PC-3 (cell line): ENCODE results near the gene SLC27A5. TPM values are rescaled to one million over a fixed set of nuclear protein-coding genes. Genes with fewer than 3 reads are reported as not detected.
A peak's percentile ranks its signal among the peaks of the same experiment; 100 is the strongest.

Experiments used
- ATAC-seq: fragments of 200-7000 bp; cut with Tn5 transposase; 2 replicates; pipeline ENCODE4 v1.9.1; 2020; ENCODE audit warnings: mild to moderate bottlenecking, moderate library complexity
- BruUV-seq: library from RNA; stranded (reverse); fragments of 400-500 nt; replicated peaks from 2 replicates; lab custom pipeline; 2021; lab: Mats Ljungman, UMichigan
- CTCF ChIA-PET: fragments of 300-600 bp; sonication (Branson Sonifier 250); formaldehyde crosslinking; loops from one replicate; lab custom pipeline; 2022; ENCODE audit warnings: antibody characterized with exemption; lab: Charles Lee
- POLR2A ChIA-PET: fragments of 300-600 bp; sonication (Branson Sonifier 250); formaldehyde crosslinking; loops from one replicate; lab custom pipeline; 2022; ENCODE audit warnings: antibody characterized with exemption; ENCODE audit not compliant: unreplicated experiment; lab: Charles Lee
- DNase-seq: peaks from one replicate; pipeline ENCODE4 v3.0.0-alpha.2; 2015
- H2AFZ ChIP-seq: fragments of 300-600 bp; sonication (generic); 2 replicates; pipeline ENCODE4 v1.6.0; 2016; ENCODE audit warnings: antibody characterized with exemption, low read length
- H3F3A ChIP-seq: fragments of 300-600 bp; sonication (generic); one replicate; pipeline ENCODE4 v1.6.0; 2017; ENCODE audit warnings: antibody characterized with exemption, low read length, control low read depth, mild to moderate bottlenecking; ENCODE audit not compliant: unreplicated experiment
- H3K27ac ChIP-seq: fragments of 300-600 bp; sonication (generic); 2 replicates; pipeline ENCODE4 v1.5.1; 2016; ENCODE audit warnings: mild to moderate bottlenecking, low read length
- H3K27me3 ChIP-seq: fragments of 300-600 bp; sonication (generic); 2 replicates; pipeline ENCODE4 v1.6.1; 2016; ENCODE audit warnings: low read length, mixed read lengths
- H3K36me3 ChIP-seq: fragments of 300-600 bp; sonication (generic); 2 replicates; pipeline ENCODE4 v1.6.1; 2016; ENCODE audit warnings: low read depth, mixed run types, low read length, mixed read lengths
- H3K4me1 ChIP-seq: fragments of 300-600 bp; sonication (generic); 2 replicates; pipeline ENCODE4 v1.5.1; 2016; ENCODE audit warnings: low read length; ENCODE audit not compliant: insufficient read depth
- H3K4me2 ChIP-seq: fragments of 300-600 bp; sonication (generic); 2 replicates; pipeline ENCODE4 v1.6.0; 2016; ENCODE audit warnings: low read length
- H3K4me3 ChIP-seq: fragments of 300-600 bp; sonication (generic); 2 replicates; pipeline ENCODE4 v1.5.1; 2016; ENCODE audit warnings: mild to moderate bottlenecking, low read length, mixed read lengths
- H3K79me2 ChIP-seq: fragments of 300-600 bp; sonication (generic); 2 replicates; pipeline ENCODE4 v1.6.1; 2017; ENCODE audit warnings: low read length, mixed read lengths
- H3K9ac ChIP-seq: fragments of 300-600 bp; sonication (generic); 2 replicates; pipeline ENCODE4 v1.6.0; 2016; ENCODE audit warnings: mild to moderate bottlenecking, low read length
- H3K9me2 ChIP-seq: fragments of 300-600 bp; sonication (generic); replicated peaks from 2 replicates; pipeline ENCODE4 v1.6.1; 2016; ENCODE audit warnings: mixed run types, low read length, mixed read lengths
- H3K9me3 ChIP-seq: fragments of 300-600 bp; sonication (generic); 2 replicates; pipeline ENCODE4 v1.6.1; 2016; ENCODE audit warnings: low read length, mixed read lengths
- H4K20me1 ChIP-seq: fragments of 300-600 bp; sonication (generic); 2 replicates; pipeline ENCODE4 v1.6.1; 2016; ENCODE audit warnings: low read length, mixed read lengths
- EZH2 ChIP-seq: fragments of 300-600 bp; sonication (generic); IDR thresholded peaks from one replicate; pipeline ENCODE4 v1.6.1; 2017; ENCODE audit warnings: antibody characterized with exemption, mild to moderate bottlenecking, low read length; ENCODE audit not compliant: unreplicated experiment
- EZH2phosphoT487 ChIP-seq: fragments of 300-600 bp; sonication (generic); IDR thresholded peaks from 2 replicates; pipeline ENCODE4 v1.6.1; 2018; ENCODE audit warnings: mild to moderate bottlenecking, antibody characterized with exemption, low read length, borderline replicate concordance
- intact Hi-C: fragments of 100-400 bp; cut with micrococcal nuclease; formaldehyde crosslinking; loops from 2 replicates; pipeline ENCODE4 v1.9.0; 2023
- total RNA-seq: library from RNA; depleted of rRNA; stranded (reverse); fragments of >200 nt; gene quantifications from 2 replicates; pipeline ENCODE4 v1.2.3, GENCODE V29; 2014
- TF ChIP-seq, protein P1 (sequence below): fragments of 300-600 bp; sonication (generic); conservative IDR thresholded peaks from 2 replicates; pipeline ENCODE4 v1.5.1; 2017; ENCODE audit warnings: antibody characterized with exemption, low read depth, mild to moderate bottlenecking, low read length

SLC27A5 gene
- total RNA-seq, 1 experiment from 2014 or later = 56.2 TPM

DNA sequence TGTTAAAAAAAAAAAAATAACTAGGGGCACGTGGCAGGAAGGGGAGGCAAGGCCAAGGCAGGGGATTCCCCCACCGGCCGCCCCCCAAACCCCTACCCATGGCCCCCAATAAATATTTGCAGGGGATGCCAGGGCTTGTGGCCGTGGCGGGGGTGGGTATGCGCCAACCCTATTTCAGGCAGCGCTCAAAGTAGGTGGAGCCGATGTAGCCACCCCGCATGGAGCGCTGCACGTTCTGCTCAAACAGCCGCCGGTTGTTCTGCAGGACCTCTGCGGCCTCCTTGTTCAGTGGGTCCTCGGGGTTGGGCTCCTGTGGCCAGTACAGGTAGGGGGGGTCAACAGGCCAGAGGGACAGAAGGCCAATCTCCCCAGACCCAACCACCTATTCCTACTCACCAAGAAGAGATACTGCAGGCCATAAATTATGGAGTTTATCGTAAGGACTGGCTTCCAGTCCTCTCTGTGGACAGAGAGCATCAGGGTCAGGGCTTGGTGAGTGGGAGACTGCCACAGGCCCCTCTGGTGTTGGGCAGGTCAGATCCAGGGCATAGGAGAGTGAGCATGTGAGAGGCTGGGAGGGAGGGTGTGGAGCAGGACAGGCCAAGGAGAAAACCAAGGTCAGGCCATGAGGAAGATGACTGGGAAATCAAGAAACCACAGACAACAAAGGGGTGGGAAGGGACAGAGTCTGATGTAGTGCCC, 44.3 kb upstream of the SLC27A5 start:
- CTCF ChIA-PET = no interaction called here
- POLR2A ChIA-PET = interaction anchor here (1.5 to 2.4 kb wide), 2 partner anchors 12 to 36 kb away, joined by 11 to 14 read pairs; partner anchors contain the start of genes TRIM28 and ZBTB45
- BruUV-seq = no TSS peak
- H3K79me2 ChIP-seq = peaks cover 33% of the 10 kb centered on the region
- DNase-seq (no peak), ATAC-seq (no peak)
- H3K4me2 ChIP-seq = peak overlapping the region; percentile 94
- H3K9me2 ChIP-seq = no peaks in the 10 kb centered on the region
- no peak overlapping the region for H3K9ac ChIP-seq
- intact Hi-C loops = loop anchor here (1.0 kb wide), 1 partner anchor 12 kb away; the partner anchor contains the start of gene TRIM28
- no peaks in the 10 kb centered on the region for H3K9me3 ChIP-seq
- no peak overlapping the region for H3K27ac ChIP-seq
- H3K4me3 ChIP-seq = peak overlapping the region; percentile 95; the same call in 1 of the 2 replicates
- H3F3A ChIP-seq = peaks cover 8% of the 10 kb centered on the region
- no peak for TF ChIP-seq EZH2phosphoT487
- peaks cover 39% of the 10 kb centered on the region for H3K4me1 ChIP-seq
- 0 out of 2 replicates have a peak, but pooled peaks cover 1% of the 10 kb centered on the region for H4K20me1 ChIP-seq
- H2AFZ ChIP-seq = no peak overlapping the region
- H3K27me3 ChIP-seq = no peaks in the 10 kb centered on the region
- peaks cover 23% of the 10 kb centered on the region for H3K36me3 ChIP-seq

DNA sequence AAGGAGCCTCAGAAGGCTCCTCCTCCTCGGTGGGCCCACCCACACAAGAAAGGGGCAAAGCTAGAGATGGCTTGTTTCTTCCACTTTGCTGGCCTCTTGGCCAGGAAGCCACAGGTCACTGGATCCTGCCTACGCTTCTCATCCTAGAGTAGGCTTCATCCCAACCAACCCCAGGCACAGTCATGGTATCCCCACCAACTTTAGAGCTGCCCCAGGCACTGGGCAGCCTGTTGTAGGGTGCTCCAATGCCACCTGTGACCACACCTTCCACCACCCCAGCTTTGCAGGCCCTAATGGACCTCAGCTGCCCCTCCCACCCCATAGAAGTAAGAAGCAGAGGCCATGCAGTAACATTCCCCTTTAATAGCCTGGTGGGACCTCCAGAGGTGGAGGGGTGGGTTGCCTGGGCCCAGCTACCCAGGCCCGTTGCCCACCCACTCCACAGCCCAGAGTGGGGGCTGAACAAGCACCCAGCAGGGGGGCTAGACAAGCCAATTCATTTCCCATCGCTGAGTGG, 43.6 kb upstream of the SLC27A5 start:
- intact Hi-C loops = loop anchor here (1.0 kb wide), 1 partner anchor 11 kb away; the partner anchor contains the start of gene TRIM28
- Histone ChIP-seq H3K27me3 (no peaks in the 10 kb centered on the region), H3K4me1 (peaks cover 39% of the 10 kb centered on the region), H3K9me3 (no peaks in the 10 kb centered on the region), H3K4me3 (peak overlapping the region; percentile 70), H4K20me1 (peaks cover 8% of the 10 kb centered on the region; the same call in 1 of the 2 replicates), H3F3A (peaks cover 8% of the 10 kb centered on the region), H2AFZ (peak overlapping the region; percentile 67), H3K27ac (peak overlapping the region; percentile 69), H3K4me2 (peak overlapping the region; percentile 89), H3K79me2 (peaks cover 33% of the 10 kb centered on the region), H3K36me3 (peaks cover 30% of the 10 kb centered on the region), H3K9ac (peak overlapping the region; percentile 82), H3K9me2 (no peaks in the 10 kb centered on the region)
- DNase-seq (no peak), ATAC-seq (no peak)
- CTCF ChIA-PET = interaction anchor here (0.8 kb wide), 1 partner anchor 36 kb away, joined by 3 read pairs; the partner anchor contains the start of gene ZBTB45
- TSS peak; percentile 18 for BruUV-seq
- TF ChIP-seq, protein P1, sequence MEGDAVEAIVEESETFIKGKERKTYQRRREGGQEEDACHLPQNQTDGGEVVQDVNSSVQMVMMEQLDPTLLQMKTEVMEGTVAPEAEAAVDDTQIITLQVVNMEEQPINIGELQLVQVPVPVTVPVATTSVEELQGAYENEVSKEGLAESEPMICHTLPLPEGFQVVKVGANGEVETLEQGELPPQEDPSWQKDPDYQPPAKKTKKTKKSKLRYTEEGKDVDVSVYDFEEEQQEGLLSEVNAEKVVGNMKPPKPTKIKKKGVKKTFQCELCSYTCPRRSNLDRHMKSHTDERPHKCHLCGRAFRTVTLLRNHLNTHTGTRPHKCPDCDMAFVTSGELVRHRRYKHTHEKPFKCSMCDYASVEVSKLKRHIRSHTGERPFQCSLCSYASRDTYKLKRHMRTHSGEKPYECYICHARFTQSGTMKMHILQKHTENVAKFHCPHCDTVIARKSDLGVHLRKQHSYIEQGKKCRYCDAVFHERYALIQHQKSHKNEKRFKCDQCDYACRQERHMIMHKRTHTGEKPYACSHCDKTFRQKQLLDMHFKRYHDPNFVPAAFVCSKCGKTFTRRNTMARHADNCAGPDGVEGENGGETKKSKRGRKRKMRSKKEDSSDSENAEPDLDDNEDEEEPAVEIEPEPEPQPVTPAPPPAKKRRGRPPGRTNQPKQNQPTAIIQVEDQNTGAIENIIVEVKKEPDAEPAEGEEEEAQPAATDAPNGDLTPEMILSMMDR = no peak
- no peak for TF ChIP-seq EZH2
- TF ChIP-seq EZH2phosphoT487 = no peak
- POLR2A ChIA-PET = interaction anchor here (1.5 to 2.4 kb wide), 2 partner anchors 12 to 36 kb away, joined by 11 to 14 read pairs; partner anchors contain the start of genes TRIM28 and ZBTB45
